GM11168 (cell line): ENCODE results near the gene HMG20B.
"Not testable (repeated sequence)": the region's sequence is repeated elsewhere in the genome, so short reads cannot be mapped to it uniquely, and the experiment has no call there.

Experiments used
- in situ Hi-C: fragments of 300-500 bp; cut with MboI; formaldehyde crosslinking; loops from one replicate; pipeline ENCODE4 v1.12.0; 2022; ENCODE audit warnings: low sequenced_read_pairs; ENCODE audit not compliant: unreplicated experiment

Gene HMG20B

GRCh38 chr19:3577723-3578344 lies 5.1 kb downstream of the HMG20B start:
- in situ Hi-C loops, result no loop called here

- in situ Hi-C loops, result no loop called here
These were observed 5.6 kb downstream of the HMG20B start for GRCh38 chr19:3578390-3578789.

GRCh38 chr19:3580156-3580934 lies 7.6 kb downstream of the HMG20B start:
- in situ Hi-C loops, result no loop called here

- in situ Hi-C loops, result not testable (repeated sequence)
These were observed 9.0 kb downstream of the HMG20B start for GRCh38 chr19:3581792-3582191.

GRCh38 chr19:3584036-3584802 lies 11.5 kb downstream of the HMG20B start:
- in situ Hi-C loops, result not testable (repeated sequence)

- in situ Hi-C loops, result no loop called here
These were observed 12.8 kb downstream of the HMG20B start, which contains the start of gene GIPC3 for GRCh38 chr19:3585301-3586126. TSS of gene GIPC3 (plus strand) at chr19:3585478. CDS start at chr19:3585598, 120 bp downstream.

- in situ Hi-C loops, result no loop called here
These were observed 13.4 kb downstream of the HMG20B start for GRCh38 chr19:3586127-3586626.

- in situ Hi-C loops, result no loop called here
These were observed 14.1 kb downstream of the HMG20B start for GRCh38 chr19:3586707-3587346.

GRCh38 chr19:3589439-3589838 lies 16.7 kb downstream of the HMG20B start:
- in situ Hi-C loops, result no loop called here

- in situ Hi-C loops, result no loop called here
These were observed 17.2 kb downstream of the HMG20B start for GRCh38 chr19:3589949-3590348.

GRCh38 chr19:3590991-3591659 lies 18.4 kb downstream of the HMG20B start:
- in situ Hi-C loops, result no loop called here

- in situ Hi-C loops, result no loop called here
These were observed 19.3 kb downstream of the HMG20B start for GRCh38 chr19:3591876-3592613.

- in situ Hi-C loops, result no loop called here
These were observed 20.4 kb downstream of the HMG20B start for GRCh38 chr19:3593156-3593555.

- in situ Hi-C loops, result no loop called here
These were observed 22.8 kb downstream of the HMG20B start for GRCh38 chr19:3595521-3596061.

- in situ Hi-C loops, result no loop called here
These were observed 27.0 kb downstream of the HMG20B start for GRCh38 chr19:3599776-3600187.

- in situ Hi-C loops, result no loop called here
These were observed 28.3 kb downstream of the HMG20B start for GRCh38 chr19:3601021-3601420.

GRCh38 chr19:3603121-3603811 lies 30.5 kb downstream of the HMG20B start:
- in situ Hi-C loops, result no loop called here
